ENCODE measurements around the gene SBSN. TPM values are rescaled to one million over a fixed set of nuclear protein-coding genes. Genes with fewer than 3 reads are reported as not detected.

The SBSN gene
- total RNA-seq, 2 donors from 2014 or later = 1.5 TPM; not detected in 1

DNA sequence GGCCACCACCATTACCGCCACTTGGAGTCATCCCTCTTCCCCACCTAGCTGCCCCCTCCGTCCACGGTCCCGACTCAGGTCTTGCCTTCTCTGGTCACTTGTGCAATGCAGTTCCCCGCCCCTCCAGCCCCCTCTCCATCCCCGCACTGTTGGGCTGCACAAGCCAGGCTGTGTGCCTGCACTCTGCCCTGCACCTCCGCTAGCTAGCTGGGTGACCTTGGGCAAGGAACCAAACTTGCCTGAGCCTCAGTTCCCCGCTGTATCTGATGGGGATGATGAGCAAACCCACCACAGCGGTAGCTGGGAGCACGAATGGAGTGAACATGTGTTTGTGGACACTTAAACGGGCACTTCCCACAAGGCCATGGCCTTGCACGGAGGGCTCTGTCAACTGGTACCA is 11.7 kb upstream of the SBSN start:
- Histone ChIP-seq H3K27me3 (replicated peaks; ENCODE audit: insufficient read depth) (no peaks in the 10 kb centered on the region), H3K4me1 (ENCODE audit: control insufficient read depth in 1 of 2, low read depth in 2 of 2) (peaks cover 0 to 7% of the 10 kb centered on the region in 2 donors), H3K9me3 (no peaks in the 10 kb centered on the region), H3K27ac (no peak overlapping the region), H3K36me3 (no peaks in the 10 kb centered on the region), H3K4me3 (no peak overlapping the region)
- TF ChIP-seq, protein P1, sequence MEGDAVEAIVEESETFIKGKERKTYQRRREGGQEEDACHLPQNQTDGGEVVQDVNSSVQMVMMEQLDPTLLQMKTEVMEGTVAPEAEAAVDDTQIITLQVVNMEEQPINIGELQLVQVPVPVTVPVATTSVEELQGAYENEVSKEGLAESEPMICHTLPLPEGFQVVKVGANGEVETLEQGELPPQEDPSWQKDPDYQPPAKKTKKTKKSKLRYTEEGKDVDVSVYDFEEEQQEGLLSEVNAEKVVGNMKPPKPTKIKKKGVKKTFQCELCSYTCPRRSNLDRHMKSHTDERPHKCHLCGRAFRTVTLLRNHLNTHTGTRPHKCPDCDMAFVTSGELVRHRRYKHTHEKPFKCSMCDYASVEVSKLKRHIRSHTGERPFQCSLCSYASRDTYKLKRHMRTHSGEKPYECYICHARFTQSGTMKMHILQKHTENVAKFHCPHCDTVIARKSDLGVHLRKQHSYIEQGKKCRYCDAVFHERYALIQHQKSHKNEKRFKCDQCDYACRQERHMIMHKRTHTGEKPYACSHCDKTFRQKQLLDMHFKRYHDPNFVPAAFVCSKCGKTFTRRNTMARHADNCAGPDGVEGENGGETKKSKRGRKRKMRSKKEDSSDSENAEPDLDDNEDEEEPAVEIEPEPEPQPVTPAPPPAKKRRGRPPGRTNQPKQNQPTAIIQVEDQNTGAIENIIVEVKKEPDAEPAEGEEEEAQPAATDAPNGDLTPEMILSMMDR (IDR thresholded peaks at IDR 0.05) = no peak
- no peak for DNase-seq (ENCODE audit: low spot score)
- ATAC-seq (ENCODE audit: insufficient number of reproducible peaks, low FRiP score, low read depth) = no peak

DNA sequence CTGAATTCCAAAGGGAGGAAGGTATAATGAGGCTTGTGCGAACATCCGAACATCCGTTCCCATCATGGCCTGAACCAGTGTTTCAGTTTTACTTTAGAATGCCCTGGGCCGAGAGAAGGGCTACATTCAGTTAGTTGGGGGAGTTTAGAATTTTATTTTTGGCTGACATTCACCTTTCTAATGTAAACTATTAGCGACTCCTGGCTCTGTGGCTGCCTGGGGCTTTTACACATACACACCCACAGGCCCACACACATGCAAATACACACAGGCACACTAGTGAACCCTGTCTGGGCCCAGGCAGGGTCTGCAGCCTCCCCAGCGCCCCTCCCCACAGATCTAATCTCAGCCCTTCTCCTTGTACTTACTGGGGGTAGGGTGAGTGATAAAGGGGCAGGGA is 11.2 kb upstream of the SBSN start:
- Histone ChIP-seq H3K4me3 (no peak overlapping the region), H3K27me3 (replicated peaks; ENCODE audit: insufficient read depth) (no peaks in the 10 kb centered on the region), H3K9me3 (no peaks in the 10 kb centered on the region), H3K4me1 (ENCODE audit: control insufficient read depth in 1 of 2, low read depth in 2 of 2) (peaks cover 0 to 2% of the 10 kb centered on the region in 2 donors), H3K27ac (no peak overlapping the region), H3K36me3 (no peaks in the 10 kb centered on the region)
- ATAC-seq (ENCODE audit: insufficient number of reproducible peaks, low FRiP score, low read depth) = no peak
- TF ChIP-seq, protein P1 (IDR thresholded peaks at IDR 0.05) = no peak
- DNase-seq (ENCODE audit: low spot score) = no peak

GRCh38 chr19:35534803-35535480 is 6.8 kb upstream of the SBSN start:
- Histone ChIP-seq H3K36me3 (no peaks in the 10 kb centered on the region), H3K27me3 (replicated peaks; ENCODE audit: insufficient read depth) (no peaks in the 10 kb centered on the region), H3K4me1 (ENCODE audit: control insufficient read depth in 1 of 2, low read depth in 2 of 2) (peaks cover 0 to 4% of the 10 kb centered on the region in 2 donors), H3K9me3 (no peaks in the 10 kb centered on the region), H3K4me3 (no peak overlapping the region), H3K27ac (no peak overlapping the region)
- TF ChIP-seq, protein P1 (IDR thresholded peaks at IDR 0.05) = no peak
- DNase-seq (ENCODE audit: low spot score) (no peak), ATAC-seq (ENCODE audit: insufficient number of reproducible peaks, low FRiP score, low read depth) (no peak)

GRCh38 chr19:35533822-35534392 is 5.8 kb upstream of the SBSN start:
- no peaks in the 10 kb centered on the region for H3K36me3 ChIP-seq
- no peaks in the 10 kb centered on the region for H3K27me3 ChIP-seq (replicated peaks; ENCODE audit: insufficient read depth)
- H3K4me3 ChIP-seq = no peak overlapping the region
- H3K9me3 ChIP-seq = no peaks in the 10 kb centered on the region
- TF ChIP-seq, protein P1 (IDR thresholded peaks at IDR 0.05) = no peak
- H3K4me1 ChIP-seq (ENCODE audit: control insufficient read depth in 1 of 2, low read depth in 2 of 2) = peaks cover 0 to 4% of the 10 kb centered on the region in 2 donors
- no peak overlapping the region for H3K27ac ChIP-seq
- DNase-seq (ENCODE audit: low spot score) = no peak
- no peak for ATAC-seq (ENCODE audit: insufficient number of reproducible peaks, low FRiP score, low read depth)

DNA sequence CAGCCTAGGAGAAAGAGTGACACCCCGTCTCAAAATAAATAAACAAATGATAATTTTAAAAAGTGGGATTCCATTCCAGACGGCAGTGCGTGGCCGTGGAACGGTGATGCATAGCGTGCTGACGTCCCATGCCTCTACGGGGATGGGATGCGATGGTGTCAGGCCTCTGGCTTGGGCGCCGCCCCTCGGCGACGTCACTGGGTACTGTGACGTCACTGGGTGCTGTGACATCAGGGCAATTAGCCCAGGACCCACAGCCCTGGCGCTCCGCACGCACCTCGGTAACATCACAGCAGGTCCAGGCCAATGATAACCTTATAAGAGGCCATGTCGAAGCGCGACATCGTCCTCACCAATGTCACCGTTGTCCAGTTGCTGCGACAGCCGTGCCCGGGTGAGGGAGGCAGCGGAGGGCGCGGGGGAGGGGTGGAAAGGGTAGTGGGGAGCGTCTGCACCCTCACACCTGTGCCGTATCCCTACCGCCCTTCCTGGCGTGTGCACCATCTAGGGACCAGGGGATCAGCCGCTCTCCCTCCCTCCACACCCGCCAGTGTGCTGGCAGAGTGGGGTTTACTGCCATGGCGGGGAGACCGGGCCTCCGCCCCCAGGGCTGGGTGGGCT is 5.2 kb upstream of the SBSN start, which contains the start of gene GAPDHS:
Gene GAPDHS (plus strand): TSS at position 256 of the 621 bp plus-strand sequence. CDS start 72 bp downstream, at position 328.
- peaks cover 0 to 4% of the 10 kb centered on the region in 2 donors for H3K4me1 ChIP-seq (ENCODE audit: control insufficient read depth in 1 of 2, low read depth in 2 of 2)
- H3K36me3 ChIP-seq = no peaks in the 10 kb centered on the region
- H3K9me3 ChIP-seq = no peaks in the 10 kb centered on the region
- H3K4me3 ChIP-seq = no peak within 1 kb of the TSS
- H3K27ac ChIP-seq = no peak within 1 kb of the TSS
- no peaks in the 10 kb centered on the region for H3K27me3 ChIP-seq (replicated peaks; ENCODE audit: insufficient read depth)
- TF ChIP-seq, protein P1 (IDR thresholded peaks at IDR 0.05) = no peak
- ATAC-seq (ENCODE audit: insufficient number of reproducible peaks, low FRiP score, low read depth) = no peak
- no peak for DNase-seq (ENCODE audit: low spot score)

Data from thoracic aorta (tissue), 2 donors.